ENCODE results near the gene FRRS1. TPM values are rescaled to one million over a fixed set of nuclear protein-coding genes. Genes with fewer than 3 reads are reported as not detected.
A peak's percentile ranks its signal among the peaks of the same experiment; 100 is the strongest.

The FRRS1 gene
- total and polyA plus RNA-seq, 8 donors, result 8.0 to 15.1 (median 12.4) TPM

- no peak overlapping the region for H3K4me3 ChIP-seq
- H3K36me3 ChIP-seq, result peaks cover 0 to 15% of the 10 kb centered on the region in 2 donors
- H3K27me3 ChIP-seq, result no peaks in the 10 kb centered on the region
- ATAC-seq (no peak), DNase-seq (no peak)
- no peaks in the 10 kb centered on the region for H3K4me1 ChIP-seq
- TF ChIP-seq, protein P1, sequence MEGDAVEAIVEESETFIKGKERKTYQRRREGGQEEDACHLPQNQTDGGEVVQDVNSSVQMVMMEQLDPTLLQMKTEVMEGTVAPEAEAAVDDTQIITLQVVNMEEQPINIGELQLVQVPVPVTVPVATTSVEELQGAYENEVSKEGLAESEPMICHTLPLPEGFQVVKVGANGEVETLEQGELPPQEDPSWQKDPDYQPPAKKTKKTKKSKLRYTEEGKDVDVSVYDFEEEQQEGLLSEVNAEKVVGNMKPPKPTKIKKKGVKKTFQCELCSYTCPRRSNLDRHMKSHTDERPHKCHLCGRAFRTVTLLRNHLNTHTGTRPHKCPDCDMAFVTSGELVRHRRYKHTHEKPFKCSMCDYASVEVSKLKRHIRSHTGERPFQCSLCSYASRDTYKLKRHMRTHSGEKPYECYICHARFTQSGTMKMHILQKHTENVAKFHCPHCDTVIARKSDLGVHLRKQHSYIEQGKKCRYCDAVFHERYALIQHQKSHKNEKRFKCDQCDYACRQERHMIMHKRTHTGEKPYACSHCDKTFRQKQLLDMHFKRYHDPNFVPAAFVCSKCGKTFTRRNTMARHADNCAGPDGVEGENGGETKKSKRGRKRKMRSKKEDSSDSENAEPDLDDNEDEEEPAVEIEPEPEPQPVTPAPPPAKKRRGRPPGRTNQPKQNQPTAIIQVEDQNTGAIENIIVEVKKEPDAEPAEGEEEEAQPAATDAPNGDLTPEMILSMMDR (IDR thresholded peaks at IDR 0.05), result no peak
- no peak overlapping the region for H3K27ac ChIP-seq
- H3K9me3 ChIP-seq, result no peaks in the 10 kb centered on the region
- intact Hi-C loops (cut with DNase I), result loop anchor here in 1 of 2 donors (10.0 kb wide), 1 partner anchor 564 kb away; no protein-coding TSS in a partner anchor
These were observed 27.5 kb downstream of the FRRS1 start for GRCh38 chr1:99738858-99739465.

- TF ChIP-seq, protein P1 (IDR thresholded peaks at IDR 0.05), result no peak
- Histone ChIP-seq H3K9me3 (no peaks in the 10 kb centered on the region), H3K4me3 (no peak overlapping the region), H3K27ac (no peak overlapping the region), H3K36me3 (peaks cover 0 to 17% of the 10 kb centered on the region in 2 donors), H3K27me3 (no peaks in the 10 kb centered on the region), H3K4me1 (no peaks in the 10 kb centered on the region)
- ATAC-seq (peak; percentile 62), DNase-seq (peak in 2 of 4 donors; percentile 3 to 16)
- intact Hi-C loops (cut with DNase I), result loop anchor here in 1 of 2 donors (10.0 kb wide), 1 partner anchor 562 kb away; no protein-coding TSS in a partner anchor
These were observed 29.4 kb downstream of the FRRS1 start for GRCh38 chr1:99737016-99737415.

DNA sequence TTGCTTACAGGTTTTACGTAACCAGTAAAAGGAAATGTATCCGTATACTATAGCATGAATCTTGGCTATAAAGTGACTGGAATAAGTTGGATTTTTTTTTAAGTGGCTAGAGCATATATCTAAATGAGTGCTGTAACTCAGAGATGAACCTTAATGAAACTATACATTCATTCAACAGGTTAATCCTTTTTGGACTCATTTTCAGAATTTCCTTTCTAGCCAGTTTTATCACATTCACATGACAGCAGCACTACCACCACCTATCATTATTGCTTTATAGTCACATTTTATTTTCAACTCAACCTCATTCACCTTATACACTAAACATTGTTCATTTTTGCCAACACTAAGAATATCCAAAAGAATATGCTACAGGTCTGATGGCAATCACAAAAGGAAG, 30.6 kb downstream of the FRRS1 start:
- TF ChIP-seq, protein P1 (IDR thresholded peaks at IDR 0.05), result no peak
- H3K27ac ChIP-seq, result no peak overlapping the region
- peaks cover 0 to 12% of the 10 kb centered on the region in 2 donors for H3K36me3 ChIP-seq
- H3K9me3 ChIP-seq, result no peaks in the 10 kb centered on the region
- intact Hi-C loops (cut with DNase I), result loop anchor here in 1 of 2 donors (10.0 kb wide), 1 partner anchor 561 kb away; no protein-coding TSS in a partner anchor
- ATAC-seq (no peak), DNase-seq (no peak)
- no peaks in the 10 kb centered on the region for H3K27me3 ChIP-seq
- no peak overlapping the region for H3K4me3 ChIP-seq
- no peaks in the 10 kb centered on the region for H3K4me1 ChIP-seq

DNA sequence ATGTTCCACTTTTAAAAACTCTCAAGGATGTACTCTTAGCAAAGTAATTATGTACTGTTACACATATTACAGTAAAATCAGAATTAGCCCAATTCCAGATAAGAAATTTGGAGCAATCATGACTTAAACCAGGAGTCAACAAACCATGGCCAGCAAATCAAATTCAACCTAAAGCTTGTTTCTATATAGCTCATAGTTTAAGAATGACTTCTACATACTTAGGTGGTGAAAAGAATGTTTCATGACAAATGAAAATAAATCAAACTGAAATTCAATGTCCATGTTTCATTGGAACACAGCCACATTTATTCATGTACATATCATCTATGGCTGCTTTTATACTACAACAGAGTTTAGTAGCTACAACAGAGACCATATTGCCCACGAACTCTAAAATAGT, 35.1 kb downstream of the FRRS1 start:
- intact Hi-C loops (cut with DNase I), result loop anchor here in 1 of 2 donors (10.0 kb wide), 1 partner anchor 557 kb away; no protein-coding TSS in a partner anchor
- Histone ChIP-seq H3K36me3 (peaks cover 0 to 4% of the 10 kb centered on the region in 2 donors), H3K27me3 (no peaks in the 10 kb centered on the region), H3K4me1 (no peaks in the 10 kb centered on the region), H3K9me3 (no peaks in the 10 kb centered on the region), H3K27ac (no peak overlapping the region), H3K4me3 (no peak overlapping the region)
- ATAC-seq (no peak), DNase-seq (no peak)
- TF ChIP-seq, protein P1 (IDR thresholded peaks at IDR 0.05), result no peak

DNA sequence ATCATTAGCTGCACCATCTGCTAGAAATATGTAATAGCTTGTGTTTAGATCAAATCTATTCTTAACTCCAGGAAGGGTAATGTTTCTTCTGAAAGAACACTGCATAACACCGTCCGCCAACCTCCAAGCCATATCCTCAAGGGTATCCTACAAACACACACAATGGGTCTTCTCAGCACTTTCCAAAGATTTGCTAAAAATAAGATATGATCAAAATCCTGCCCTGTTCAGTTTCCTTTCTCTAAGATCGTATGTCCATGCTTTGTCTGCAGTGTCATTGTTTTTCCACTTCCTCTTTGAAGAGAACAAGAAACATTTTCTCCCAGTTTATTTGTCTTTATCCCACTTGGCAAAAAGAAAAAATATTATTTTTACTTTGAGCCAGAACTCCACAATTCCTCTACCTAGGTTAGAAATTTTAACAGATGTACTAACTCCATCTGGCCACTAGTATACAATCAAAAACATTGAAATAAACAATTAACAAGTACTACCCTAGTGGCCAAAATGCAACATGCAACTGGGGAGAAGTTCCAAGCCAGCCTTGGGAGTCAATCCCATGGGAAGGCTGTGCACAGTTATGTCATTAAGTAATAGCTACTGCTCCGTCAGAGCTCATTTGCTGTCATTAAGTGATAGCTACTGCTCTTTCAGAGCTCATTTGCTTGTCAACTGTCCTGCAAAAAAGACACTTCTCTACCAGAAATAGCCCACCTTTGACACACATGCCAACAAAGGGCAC, 37.8 kb downstream of the FRRS1 start:
- H3K4me1 ChIP-seq, result no peaks in the 10 kb centered on the region
- no peaks in the 10 kb centered on the region for H3K27me3 ChIP-seq
- peak overlapping the region in 1 of 2 donors; percentile 9 for H3K27ac ChIP-seq
- no peak for DNase-seq
- TF ChIP-seq, protein P1 (IDR thresholded peaks at IDR 0.05), result peak; percentile 19 to 46
- no peaks in the 10 kb centered on the region for H3K9me3 ChIP-seq
- H3K4me3 ChIP-seq, result no peak overlapping the region
- intact Hi-C loops (cut with DNase I), result no loop called here
- peak; percentile 24 for ATAC-seq
- peaks cover 0 to 4% of the 10 kb centered on the region in 2 donors for H3K36me3 ChIP-seq

All from left lung (tissue), 10 donors.